H1 (cell line): ENCODE measurements around the gene ALPK3. TPM values are rescaled to one million over a fixed set of nuclear protein-coding genes. Genes with fewer than 3 reads are reported as not detected.

Experiments used
- CTCF ChIA-PET: fragments of 300-600 bp; sonication (Branson Sonifier 250); formaldehyde crosslinking; loops from one replicate; lab custom pipeline; 2021; ENCODE audit not compliant: partially characterized antibody; lab: Charles Lee
- POLR2A ChIA-PET: fragments of 300-600 bp; sonication (Branson Sonifier 250); formaldehyde crosslinking; loops from one replicate; lab custom pipeline; 2021; ENCODE audit warnings: inconsistent platforms; ENCODE audit not compliant: partially characterized antibody; lab: Charles Lee
- DNase-seq, 2 experiments: peaks; one replicate each; pipeline versions ENCODE4 v3.0.0 to v3.0.0-alpha.2; 2010 to 2022; ENCODE audit warnings: low spot score in 2 of 2, low read depth in 1 of 2, mixed read lengths in 1 of 2
- FAIRE-seq: peaks from 2 replicates; lab custom pipeline; 2011; peaks lifted over from hg19 to GRCh38; lab: Jason Lieb, UNC
- H2AFZ ChIP-seq: 2 replicates; pipeline ENCODE4 v1.8.1; 2012; ENCODE audit warnings: low read length, inconsistent platforms
- H2AK5ac ChIP-seq: 2 replicates; pipeline ENCODE4 v1.6.1; 2013; ENCODE audit warnings: low read depth, low read length
- H2BK120ac ChIP-seq: replicated peaks from 2 replicates; pipeline ENCODE3; 2013; ENCODE audit warnings: low read depth, low read length, inconsistent platforms
- H2BK12ac ChIP-seq: 2 replicates; pipeline ENCODE4 v1.6.1; 2013; ENCODE audit warnings: low read depth, low read length
- H2BK15ac ChIP-seq: 2 replicates; pipeline ENCODE4 v1.6.1; 2013; ENCODE audit warnings: low read length
- H2BK20ac ChIP-seq: 2 replicates; pipeline ENCODE4 v1.6.1; 2013; ENCODE audit warnings: low read length
- H2BK5ac ChIP-seq: 2 replicates; pipeline ENCODE4 v1.6.1; 2013; ENCODE audit warnings: low read depth, low read length
- H3K14ac ChIP-seq: 2 replicates; pipeline ENCODE4 v1.6.1; 2013; ENCODE audit warnings: inconsistent platforms; ENCODE audit not compliant: insufficient read length
- H3K18ac ChIP-seq: 2 replicates; pipeline ENCODE4 v1.6.1; 2013; ENCODE audit warnings: low read length; ENCODE audit errors: extremely low read depth
- H3K23ac ChIP-seq: 2 replicates; pipeline ENCODE4 v1.6.1; 2013; ENCODE audit warnings: inconsistent platforms; ENCODE audit not compliant: insufficient read length
- H3K23me2 ChIP-seq: 2 replicates; pipeline ENCODE4 v1.6.1; 2013; ENCODE audit warnings: low read depth, low read length
- H3K27ac ChIP-seq: 2 replicates; pipeline ENCODE4 v1.6.1; 2011; ENCODE audit warnings: low read depth, low read length, inconsistent platforms
- H3K27me3 ChIP-seq, 4 experiments: replicated peaks in 1 of 4; 1 replicate in 1 of 4; 2 replicates in 3 of 4; pipeline versions ENCODE4 v1.6.1 to v1.8.1; 2011 to 2013; ENCODE audit warnings: low read length in 3 of 4, mild to moderate bottlenecking in 3 of 4, inconsistent platforms in 2 of 4, mixed read lengths in 2 of 4, moderate library complexity in 1 of 4; ENCODE audit not compliant: control insufficient read depth in 3 of 4, insufficient read depth in 3 of 4; ENCODE audit errors: extremely low read depth in 1 of 4
- H3K36me3 ChIP-seq, 4 experiments: 2 replicates each; pipeline versions ENCODE4 v1.6.1 to v1.8.1; 2011 to 2013; ENCODE audit warnings: mild to moderate bottlenecking in 4 of 4, low read length in 3 of 4, moderate library complexity in 2 of 4, control low read depth in 1 of 4, inconsistent platforms in 1 of 4; ENCODE audit not compliant: insufficient read depth in 4 of 4, control insufficient read depth in 2 of 4
- H3K4ac ChIP-seq: replicated peaks from 2 replicates; pipeline ENCODE3; 2013; ENCODE audit warnings: low read length, low read depth, mixed read lengths, inconsistent platforms; ENCODE audit not compliant: insufficient read length
- H3K4me1 ChIP-seq, 4 experiments: replicated peaks in 1 of 4; 1 replicate in 1 of 4; 2 replicates in 3 of 4; pipeline versions ENCODE4 v1.6.1 to v1.8.1; 2011 to 2013; ENCODE audit warnings: low read length in 3 of 4, inconsistent platforms in 2 of 4, mixed read lengths in 1 of 4; ENCODE audit not compliant: insufficient read depth in 4 of 4, control insufficient read depth in 3 of 4
- H3K4me2 ChIP-seq, 2 experiments: 2 replicates each; pipeline versions ENCODE4 v1.6.1 to v1.8.1; 2011 to 2013; ENCODE audit warnings: low read depth in 2 of 2, low read length in 2 of 2, control low read depth in 1 of 2, inconsistent platforms in 1 of 2, mild to moderate bottlenecking in 1 of 2; ENCODE audit not compliant: insufficient read depth in 1 of 2
- H3K4me3 ChIP-seq, 4 experiments: fragments of 200-600, 300-600 bp in 1 of 4; sonication (generic), shearing (Covaris generic), sonication (Bioruptor Twin) in 1 of 4; 2 replicates each; pipeline versions ENCODE4 v1.5.1 to v1.8.1; 2011 to 2016; ENCODE audit warnings: low read length in 4 of 4, low read depth in 3 of 4, control low read depth in 2 of 4, inconsistent platforms in 2 of 4, mild to moderate bottlenecking in 2 of 4, mixed read lengths in 1 of 4, moderate library complexity in 1 of 4; ENCODE audit not compliant: insufficient read depth in 2 of 4; ENCODE audit errors: extremely low read depth in 1 of 4
- H3K56ac ChIP-seq: replicated peaks from 2 replicates; pipeline ENCODE3; 2013; ENCODE audit warnings: low read depth, mild to moderate bottlenecking, mixed read lengths, low read length, inconsistent platforms; ENCODE audit not compliant: insufficient read length
- H3K79me1 ChIP-seq: 2 replicates; pipeline ENCODE4 v1.6.1; 2013; ENCODE audit warnings: low read depth, low read length, control low read depth
- H3K79me2 ChIP-seq, 2 experiments: 2 replicates each; pipeline versions ENCODE4 v1.6.1 to v1.8.1; 2012 to 2013; ENCODE audit warnings: low read length in 2 of 2, mild to moderate bottlenecking in 2 of 2, inconsistent platforms in 1 of 2; ENCODE audit not compliant: insufficient read depth in 2 of 2, control insufficient read depth in 1 of 2
- H3K9ac ChIP-seq, 4 experiments: replicated peaks in 1 of 4; 1 replicate in 1 of 4; 2 replicates in 3 of 4; pipeline versions ENCODE4 v1.6.1 to v1.8.1; 2011 to 2013; ENCODE audit warnings: low read depth in 3 of 4, low read length in 3 of 4, control low read depth in 2 of 4, mild to moderate bottlenecking in 2 of 4, moderate library complexity in 2 of 4, inconsistent platforms in 1 of 4; ENCODE audit errors: extremely low read depth in 1 of 4
- H3K9me3 ChIP-seq, 2 experiments: 2 replicates each; pipeline versions ENCODE4 v1.6.1 to v1.8.1; 2012 to 2013; ENCODE audit warnings: mild to moderate bottlenecking in 2 of 2, moderate library complexity in 2 of 2, control low read depth in 1 of 2, inconsistent platforms in 1 of 2, low read depth in 1 of 2, low read length in 1 of 2, mixed read lengths in 1 of 2; ENCODE audit not compliant: insufficient read depth in 2 of 2
- H4K20me1 ChIP-seq, 2 experiments: replicated peaks in 1 of 2; 2 replicates each; pipeline versions ENCODE3 to v1.8.1; 2011 to 2013; ENCODE audit warnings: inconsistent platforms in 2 of 2, low read length in 2 of 2, mild to moderate bottlenecking in 1 of 2; ENCODE audit not compliant: insufficient read depth in 2 of 2, control insufficient read depth in 1 of 2
- H4K5ac ChIP-seq: 2 replicates; pipeline ENCODE4 v1.6.1; 2013; ENCODE audit warnings: low read length, low read depth, mixed read lengths, inconsistent platforms; ENCODE audit not compliant: insufficient read length
- H4K8ac ChIP-seq: 2 replicates; pipeline ENCODE4 v1.8.0; 2013; ENCODE audit warnings: mild to moderate bottlenecking, moderate library complexity, low read length, inconsistent platforms; ENCODE audit not compliant: insufficient read depth; ENCODE audit errors: extremely low read depth
- H4K91ac ChIP-seq: replicated peaks from 2 replicates; pipeline ENCODE3; 2013; ENCODE audit warnings: low read length, mixed read lengths, inconsistent platforms; ENCODE audit not compliant: insufficient read length
- ASH2L ChIP-seq: fragments of 200-600, 300-600 bp; sonication (generic); IDR thresholded peaks from one replicate; pipeline ENCODE4 v1.7.1; 2017; ENCODE audit warnings: low read length
- BRCA1 ChIP-seq: IDR thresholded peaks from 2 replicates; pipeline ENCODE4 v1.6.1; 2012; ENCODE audit warnings: low read depth, low read length, improper control_type of control experiment
- HDAC2 ChIP-seq, 2 experiments: fragments of 300-600 bp in 1 of 2; sonication (generic) in 1 of 2; IDR thresholded peaks; 2 replicates each; pipeline ENCODE4 v1.6.1; 2011 to 2012; ENCODE audit warnings: low read depth in 2 of 2, low read length in 2 of 2, mild to moderate bottlenecking in 2 of 2, moderate library complexity in 2 of 2, borderline replicate concordance in 1 of 2, inconsistent platforms in 1 of 2
- HDAC6 ChIP-seq: IDR thresholded peaks from one replicate; pipeline ENCODE4 v1.7.1; 2012; ENCODE audit warnings: low read depth, mild to moderate bottlenecking, inconsistent platforms, low read length, moderate library complexity
- KDM1A ChIP-seq: fragments of 200-600, 300-600 bp; sonication (generic); IDR thresholded peaks from 2 replicates; pipeline ENCODE4 v1.7.1; 2016; ENCODE audit warnings: mild to moderate bottlenecking, low read length, borderline replicate concordance
- KDM4A ChIP-seq: IDR thresholded peaks from one replicate; pipeline ENCODE4 v1.7.1; 2012; ENCODE audit warnings: low read depth, mild to moderate bottlenecking, moderate library complexity, low read length, inconsistent platforms; ENCODE audit not compliant: severe bottlenecking
- KDM5A ChIP-seq: fragments of 200-600 bp; IDR thresholded peaks from 2 replicates; pipeline ENCODE4 v1.7.1; 2012; ENCODE audit warnings: mild to moderate bottlenecking, low read length, inconsistent platforms, mixed read lengths
- NRF1 ChIP-seq: IDR thresholded peaks from 2 replicates; pipeline ENCODE4 v1.6.1; 2011; ENCODE audit warnings: mild to moderate bottlenecking, low read depth, low read length, improper control_type of control experiment
- RXRA ChIP-seq: IDR thresholded peaks from 2 replicates; pipeline ENCODE4 v1.6.1; 2011; ENCODE audit warnings: low read depth, mild to moderate bottlenecking, low read length, moderate library complexity; ENCODE audit not compliant: insufficient read depth
- SIN3A ChIP-seq, 2 experiments: IDR thresholded peaks in 1 of 2; conservative IDR thresholded peaks in 1 of 2; 2 replicates each; pipeline ENCODE4 v1.6.1; 2011 to 2012; ENCODE audit warnings: low read length in 2 of 2, improper control_type of control experiment in 1 of 2, low read depth in 1 of 2, mild to moderate bottlenecking in 1 of 2
- SRF ChIP-seq: IDR thresholded peaks from 2 replicates; pipeline ENCODE4 v1.6.1; 2011; ENCODE audit warnings: mild to moderate bottlenecking, low read depth, low read length, moderate library complexity
- SUZ12 ChIP-seq: fragments of 200-600 bp; sonication (generic); IDR thresholded peaks from 2 replicates; pipeline ENCODE4 v1.6.1; 2012; ENCODE audit warnings: mild to moderate bottlenecking, inconsistent platforms, low read length, moderate library complexity, mixed read lengths
- TBP ChIP-seq: IDR thresholded peaks from 2 replicates; pipeline ENCODE4 v1.6.1; 2011; ENCODE audit warnings: low read depth, low read length, improper control_type of control experiment
- TCF12 ChIP-seq: IDR thresholded peaks from 2 replicates; pipeline ENCODE4 v1.6.1; 2011; ENCODE audit warnings: low read depth, mild to moderate bottlenecking, low read length
- WGBS, 2 experiments: shearing (Covaris generic) in 1 of 2; methylation state at CpG; one replicate each; pipeline versions ENCODE4 v1.1.6 to v1.1.7; 2013 to 2015; ENCODE audit warnings: low lambda C conversion rate in 2 of 2, mixed read lengths in 2 of 2, inconsistent platforms in 1 of 2, low coverage in 1 of 2, missing lambda C conversion rate in 1 of 2; ENCODE audit not compliant: insufficient replicate concordance in 2 of 2, insufficient coverage in 1 of 2, insufficient read length in 1 of 2; ENCODE audit errors: extremely low coverage in 1 of 2, missing lambda C conversion rate in 1 of 2; 5-methylcytosine and 5-hydroxymethylcytosine counted together
- polyA plus RNA-seq, 7 experiments: library from polyadenylated mRNA; depleted of rRNA in 3 of 7; stranded (reverse) in 5 of 7; unstranded in 2 of 7; fragments of >200 nt in 5 of 7; fragments of 200-250 nt in 2 of 7; gene quantifications; 1 replicate in 5 of 7; 2 replicates in 1 of 7; 4 replicates in 1 of 7; pipeline versions ENCODE4 v1.2.1 to v1.2.3, GENCODE V29; 2011 to 2013; ENCODE audit warnings: missing spikeins in 2 of 7, mixed read lengths in 2 of 7
- total RNA-seq: library from RNA; stranded (reverse); fragmentation: NEBNext Ultra II Directional; extraction: Animal tissue kit (Norgen Biotek cat#: 25700); gene quantifications from 2 replicates; pipeline ENCODE4 v1.2.1, GENCODE V29; 2021

The ALPK3 gene
- total and polyA plus RNA-seq, 2 of the 8 experiments (the other 6 are each of a cell fraction or from before 2014, with no cell fraction given), result 4.4 to 19.2 TPM

GRCh38 chr15:84840255-84840654 lies 23.1 kb downstream of the ALPK3 start:
- no peaks in the 10 kb centered on the region for H3K4me1 ChIP-seq
- DNase-seq, result no peak
- ChIA-PET CTCF (interaction anchor here (0.8 to 6.7 kb wide), 9 partner anchors 9 to 154 kb away, joined by 3 to 89 read pairs (median 4); no protein-coding TSS in a partner anchor), POLR2A (interaction anchor here (1.2 kb wide), 1 partner anchor 22 kb away, joined by 4 read pairs; no protein-coding TSS in a partner anchor)
- H2BK5ac ChIP-seq, result no peak overlapping the region
- H4K20me1 ChIP-seq, result no peaks in the 10 kb centered on the region
- no peak overlapping the region for H3K4me3 ChIP-seq
- no peak overlapping the region for H2BK15ac ChIP-seq
- H3K27ac ChIP-seq, result no peak overlapping the region
- H3K79me2 ChIP-seq, result no peaks in the 10 kb centered on the region
- WGBS, 2 experiments, result 96% methylated on average over 6 of the region's 10 CpGs; no CpG with 5 or more reads in 1 of the 2 experiments
- no peak overlapping the region for H2AK5ac ChIP-seq
- H3K18ac ChIP-seq, result no peak overlapping the region
- no peak overlapping the region for H2AFZ ChIP-seq
- no peak overlapping the region for H3K4ac ChIP-seq
- no peak overlapping the region for H3K23ac ChIP-seq
- no peak overlapping the region for H4K5ac ChIP-seq
- H3K14ac ChIP-seq, result no peak overlapping the region
- H4K8ac ChIP-seq, result no peak overlapping the region
- no peak overlapping the region for H3K56ac ChIP-seq
- H3K79me1 ChIP-seq, result no peaks in the 10 kb centered on the region
- H2BK20ac ChIP-seq, result no peak overlapping the region
- no peak overlapping the region for H3K9ac ChIP-seq
- H3K23me2 ChIP-seq, result no peaks in the 10 kb centered on the region
- H3K36me3 ChIP-seq, result no peaks in the 10 kb centered on the region
- no peaks in the 10 kb centered on the region for H3K9me3 ChIP-seq
- no peak overlapping the region for H4K91ac ChIP-seq
- H3K27me3 ChIP-seq, result no peaks in the 10 kb centered on the region
- H3K4me2 ChIP-seq, result no peak overlapping the region
- H2BK12ac ChIP-seq, result no peak overlapping the region
- no peak for FAIRE-seq
- H2BK120ac ChIP-seq, result no peak overlapping the region
- TF ChIP-seq KDM1A, result no peak
- TF ChIP-seq TCF12, result no peak
- no peak for TF ChIP-seq TBP
- TF ChIP-seq HDAC2 (IDR thresholded peaks at IDR 0.05; ENCODE audit: borderline replicate concordance in 1 of 2, low read depth in 2 of 2, low read length in 2 of 2), result no peak
- no peak for TF ChIP-seq KDM4A
- TF ChIP-seq RXRA, result no peak
- no peak for TF ChIP-seq SRF
- no peak for TF ChIP-seq ASH2L
- TF ChIP-seq HDAC6, result no peak
- TF ChIP-seq KDM5A, result no peak
- no peak for TF ChIP-seq BRCA1
- TF ChIP-seq SUZ12, result no peak
- no peak for TF ChIP-seq SIN3A (conservative IDR thresholded peaks at IDR 0.05 in 1 of 2, IDR thresholded peaks at IDR 0.05 in 1 of 2; ENCODE audit: low read depth in 1 of 2, low read length in 2 of 2)
- TF ChIP-seq NRF1, result no peak
